Body of pancreas (tissue), 4 donors: Measurements from ENCODE around the gene CD248. TPM values are rescaled to one million over a fixed set of nuclear protein-coding genes. Genes with fewer than 3 reads are reported as not detected.

Experiments used
- ATAC-seq: fragments of 150-250 bp; one replicate; pipeline ENCODE4 v1.9.1; 2016
- DNase-seq, 4 donors: peaks; one replicate each; pipeline ENCODE4 v3.0.0-alpha.2; 2019
- H3K27ac ChIP-seq, 4 donors: fragments of 200-600 bp; sonication (generic); 1 replicate in 3 of 4; 2 replicates in 1 of 4; pipeline versions ENCODE4 v1.5.1 to v1.6.1; 2016 to 2019; ENCODE audit warnings: mild to moderate bottlenecking in 1 of 4, mixed read lengths in 1 of 4, moderate library complexity in 1 of 4
- H3K27me3 ChIP-seq, 2 donors: fragments of 200-600 bp; sonication (generic); one replicate each; pipeline ENCODE4 v1.6.0; 2016; ENCODE audit warnings: mild to moderate bottlenecking in 1 of 2
- H3K36me3 ChIP-seq, 2 donors: fragments of 200-600 bp; sonication (generic); replicated peaks in 1 of 2; 2 replicates each; pipeline ENCODE4 v1.5.1; 2016; ENCODE audit warnings: low read depth in 2 of 2; ENCODE audit not compliant: insufficient read depth in 1 of 2
- H3K4me1 ChIP-seq: fragments of 200-600 bp; sonication (generic); one replicate; pipeline ENCODE4 v1.6.0; 2016
- H3K4me3 ChIP-seq, 2 donors: fragments of 200-600 bp; sonication (generic); 1 replicate in 1 of 2; 2 replicates in 1 of 2; pipeline ENCODE4 v1.5.1; 2016 to 2019
- H3K9me3 ChIP-seq, 3 donors: fragments of 200-600 bp; sonication (generic); 1 replicate in 2 of 3; 2 replicates in 1 of 3; pipeline ENCODE4 v1.5.1; 2016
- POLR2A ChIP-seq, 3 donors: fragments of 450-650 bp; IDR thresholded peaks; one replicate each; pipeline ENCODE4 v1.6.1; 2016; ENCODE audit warnings: antibody characterized with exemption in 3 of 3, mild to moderate bottlenecking in 2 of 3
- WGBS, 2 donors: methylation state at CpG; one replicate each; pipeline ENCODE4 v1.1.5; 2017; 5-methylcytosine and 5-hydroxymethylcytosine counted together
- intact Hi-C: fragments of 100-400 bp; cut with DNase I; formaldehyde crosslinking; loops from one replicate; pipeline ENCODE4 v1.15.1; 2023
- total RNA-seq, 2 donors: library from RNA; depleted of rRNA; stranded (reverse); fragments of >200 nt; gene quantifications; one replicate each; pipeline ENCODE4 v1.1.0, GENCODE V29; 2016
- TF ChIP-seq, protein P1 (sequence below), 7 experiments: fragments of 450-650 bp in 4 of 7; fragments of 200-600 bp in 3 of 7; sonication (generic) in 3 of 7; IDR thresholded peaks; one replicate each; pipeline ENCODE4 v1.5.1; 2016 to 2019; ENCODE audit warnings: antibody characterized with exemption in 7 of 7

CD248 gene
- total RNA-seq, 2 donors from 2014 or later, result 10.6 to 86.0 TPM

DNA sequence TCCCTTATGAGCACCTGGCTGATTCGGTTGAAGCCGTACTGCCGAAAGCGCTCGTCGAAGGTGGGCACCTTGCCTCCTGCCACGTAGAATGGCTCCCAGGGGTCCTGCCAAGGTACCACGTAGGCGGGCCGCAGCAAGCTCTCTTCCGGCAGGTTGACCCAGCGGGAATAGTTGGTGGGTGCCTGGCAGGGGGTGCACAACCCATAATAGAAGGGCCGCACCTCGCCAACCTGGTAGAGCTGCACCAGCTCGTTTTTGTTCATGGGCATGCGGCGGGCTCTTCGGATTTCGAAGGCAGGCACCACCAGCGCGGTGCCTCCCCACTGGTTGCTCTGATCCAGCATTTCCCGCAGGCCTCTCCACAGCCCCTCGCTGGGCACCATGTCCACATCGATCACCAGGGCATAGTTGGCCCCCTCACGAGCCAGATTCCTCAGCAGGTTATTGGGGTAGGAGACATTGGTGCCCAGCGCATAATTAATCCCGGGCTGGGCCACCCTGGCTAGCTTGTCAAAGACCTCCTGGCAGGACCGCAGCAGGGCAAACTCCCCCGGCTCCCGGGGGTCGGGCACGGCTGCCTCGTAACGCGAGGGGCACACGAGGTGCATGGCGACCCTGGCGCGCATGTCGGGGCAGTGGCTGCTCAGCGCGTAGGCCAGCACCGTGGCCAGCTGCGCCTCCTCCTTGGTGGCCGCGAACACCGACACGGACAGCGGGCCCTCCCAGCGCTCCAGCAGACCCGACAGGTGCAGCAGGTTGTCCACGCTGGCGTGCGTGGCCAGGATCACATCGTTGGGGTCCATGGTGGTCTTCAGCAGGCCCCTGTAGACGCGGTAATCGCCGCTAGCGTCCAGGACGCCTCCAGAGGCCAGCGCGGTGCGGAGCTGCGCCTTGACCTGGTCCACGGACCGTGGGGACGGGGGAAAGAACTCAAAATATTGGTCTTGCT is 29.9 kb upstream of the CD248 start:
- Histone ChIP-seq H3K27me3 (no peaks in the 10 kb centered on the region), H3K4me3 (peak overlapping the region; percentile 44 to 71), H3K27ac (peak overlapping the region; percentile 82 to 98 (median 90)), H3K36me3 (peaks cover 0 to under 1% of the 10 kb centered on the region in 2 donors), H3K9me3 (no peaks in the 10 kb centered on the region), H3K4me1 (peaks cover 70% of the 10 kb centered on the region)
- DNase-seq, result peak; percentile 43 to 60 (median 50)
- peak; percentile 9 for ATAC-seq
- TF ChIP-seq, protein P1, sequence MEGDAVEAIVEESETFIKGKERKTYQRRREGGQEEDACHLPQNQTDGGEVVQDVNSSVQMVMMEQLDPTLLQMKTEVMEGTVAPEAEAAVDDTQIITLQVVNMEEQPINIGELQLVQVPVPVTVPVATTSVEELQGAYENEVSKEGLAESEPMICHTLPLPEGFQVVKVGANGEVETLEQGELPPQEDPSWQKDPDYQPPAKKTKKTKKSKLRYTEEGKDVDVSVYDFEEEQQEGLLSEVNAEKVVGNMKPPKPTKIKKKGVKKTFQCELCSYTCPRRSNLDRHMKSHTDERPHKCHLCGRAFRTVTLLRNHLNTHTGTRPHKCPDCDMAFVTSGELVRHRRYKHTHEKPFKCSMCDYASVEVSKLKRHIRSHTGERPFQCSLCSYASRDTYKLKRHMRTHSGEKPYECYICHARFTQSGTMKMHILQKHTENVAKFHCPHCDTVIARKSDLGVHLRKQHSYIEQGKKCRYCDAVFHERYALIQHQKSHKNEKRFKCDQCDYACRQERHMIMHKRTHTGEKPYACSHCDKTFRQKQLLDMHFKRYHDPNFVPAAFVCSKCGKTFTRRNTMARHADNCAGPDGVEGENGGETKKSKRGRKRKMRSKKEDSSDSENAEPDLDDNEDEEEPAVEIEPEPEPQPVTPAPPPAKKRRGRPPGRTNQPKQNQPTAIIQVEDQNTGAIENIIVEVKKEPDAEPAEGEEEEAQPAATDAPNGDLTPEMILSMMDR (IDR thresholded peaks at IDR 0.05), result no peak
- peak; percentile 18 to 48 (median 42) for TF ChIP-seq POLR2A (IDR thresholded peaks at IDR 0.05)
- WGBS, 2 donors, result 13 to 21% methylated on average over 17 to 62 of the region's 68 CpGs
- intact Hi-C loops, result no loop called here

DNA sequence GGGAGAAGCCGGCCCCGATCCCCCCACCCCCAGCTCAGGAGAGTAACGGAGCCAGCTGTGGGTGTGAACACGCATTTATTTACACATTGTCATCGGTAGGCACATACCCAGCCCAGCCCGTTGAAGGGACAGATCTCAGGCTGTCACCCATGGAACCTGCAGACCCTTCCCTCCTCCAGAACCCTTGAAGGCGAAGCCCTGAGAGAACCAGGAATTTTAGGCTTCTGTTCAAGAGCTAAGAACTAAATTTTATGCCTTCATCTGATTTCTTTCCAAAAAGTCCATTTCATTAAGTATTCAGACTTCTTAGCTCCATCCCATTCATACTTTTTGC is 28.4 kb upstream of the CD248 start:
- TF ChIP-seq, protein P1 (IDR thresholded peaks at IDR 0.05), result no peak
- no peak for TF ChIP-seq POLR2A (IDR thresholded peaks at IDR 0.05)
- 2% methylated on average over 5 to 7 of the region's 7 CpGs for WGBS, 2 donors
- no peaks in the 10 kb centered on the region for H3K9me3 ChIP-seq
- peaks cover 4 to 12% of the 10 kb centered on the region in 2 donors for H3K36me3 ChIP-seq
- H3K27ac ChIP-seq, result peak overlapping the region; percentile 62 to 98 (median 85)
- H3K4me1 ChIP-seq, result peaks cover 57% of the 10 kb centered on the region
- DNase-seq, result no peak
- intact Hi-C loops, result no loop called here
- H3K4me3 ChIP-seq, result peak overlapping the region in 1 of 2 donors; percentile 98
- H3K27me3 ChIP-seq, result no peaks in the 10 kb centered on the region
- ATAC-seq, result no peak

DNA sequence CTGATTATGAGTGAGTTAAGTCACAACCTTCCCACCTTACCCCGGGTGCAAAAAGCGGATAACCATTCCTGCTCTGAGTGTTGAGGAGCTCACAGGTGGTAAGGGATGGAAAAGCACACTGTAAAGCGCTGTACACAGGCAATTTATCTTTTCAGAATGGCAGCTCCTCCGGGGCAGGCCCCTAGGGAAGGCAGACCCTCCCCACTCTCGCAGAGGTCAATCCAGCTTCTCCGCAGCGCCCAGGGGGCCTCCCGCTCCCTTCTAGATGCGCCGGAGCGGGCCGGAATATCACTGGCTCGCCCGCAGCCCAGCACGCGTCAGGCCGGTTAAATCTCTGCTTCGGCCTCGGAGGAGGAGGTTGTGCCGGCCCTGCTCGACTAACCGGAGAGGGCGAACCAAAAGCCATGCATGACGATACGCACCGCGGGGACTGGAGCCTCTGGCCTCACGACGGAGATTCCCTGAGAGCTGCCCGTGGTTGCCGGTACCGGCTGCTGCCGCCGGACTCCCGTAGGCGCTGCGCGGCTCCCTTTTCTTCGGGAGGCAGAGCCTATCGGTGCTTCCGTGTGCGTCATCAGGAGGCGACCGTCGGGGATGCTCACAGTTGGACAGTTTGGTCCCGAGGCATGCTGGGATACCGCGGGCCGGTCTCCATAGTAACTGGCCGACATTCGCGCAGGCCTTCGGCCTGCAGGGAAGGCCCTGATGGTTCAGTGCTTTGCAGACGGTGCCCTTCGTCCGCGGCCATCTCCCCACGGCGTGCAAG is 27.9 kb upstream of the CD248 start, which contains the start of gene BRMS1:
BRMS1 (minus strand) TSS at position 555 of the 766 bp plus-strand sequence. CDS start 2,870 bp downstream, outside the sequence.
- Histone ChIP-seq H3K27me3 (no peaks in the 10 kb centered on the region), H3K9me3 (no peaks in the 10 kb centered on the region), H3K4me3 (peak within 1 kb of the TSS; percentile 67 to 98), H3K4me1 (peaks cover 52% of the 10 kb centered on the region), H3K36me3 (peaks cover 4 to 13% of the 10 kb centered on the region in 2 donors), H3K27ac (peak within 1 kb of the TSS; percentile 62 to 98 (median 85))
- DNase-seq (peak; percentile 98 to 99 (median 98)), ATAC-seq (peak; percentile 83)
- 0 to 4% methylated on average over 5 to 58 of the region's 59 CpGs for WGBS, 2 donors
- intact Hi-C loops, result no loop called here
- peak; percentile 63 to 94 (median 94) for TF ChIP-seq POLR2A (IDR thresholded peaks at IDR 0.05)
- TF ChIP-seq, protein P1 (IDR thresholded peaks at IDR 0.05), result peak in 5 of 7 experiments; percentile 14 to 63 (median 54)

DNA sequence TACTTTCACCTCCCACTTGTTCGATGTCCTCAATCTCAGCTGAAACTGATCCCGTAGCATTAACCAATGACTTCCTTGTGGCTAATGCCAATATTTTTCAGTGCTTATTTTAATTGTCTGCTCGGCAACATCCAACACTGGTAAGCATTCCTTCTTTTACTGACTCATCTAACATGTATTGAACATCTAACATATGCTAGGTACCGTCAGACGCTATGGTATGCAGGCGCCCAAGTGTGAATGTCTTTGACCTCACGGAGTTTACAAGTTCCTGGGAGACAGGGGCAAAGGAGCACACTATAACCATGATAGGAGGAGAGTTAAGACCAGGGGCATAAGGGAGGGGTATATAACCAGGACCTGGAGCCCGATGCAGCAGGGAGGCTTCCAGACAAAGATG is 26.3 kb upstream of the CD248 start:
- ATAC-seq (no peak), DNase-seq (no peak)
- no peak overlapping the region for H3K4me3 ChIP-seq
- H3K9me3 ChIP-seq, result no peaks in the 10 kb centered on the region
- H3K4me1 ChIP-seq, result peaks cover 37% of the 10 kb centered on the region
- peaks cover 4 to 16% of the 10 kb centered on the region in 2 donors for H3K36me3 ChIP-seq
- no peaks in the 10 kb centered on the region for H3K27me3 ChIP-seq
- intact Hi-C loops, result no loop called here
- 77 to 83% methylated on average over 8 of the region's 8 CpGs for WGBS, 2 donors
- TF ChIP-seq, protein P1 (IDR thresholded peaks at IDR 0.05), result no peak
- no peak for TF ChIP-seq POLR2A (IDR thresholded peaks at IDR 0.05)
- H3K27ac ChIP-seq, result no peak overlapping the region
